SH-SY5Y (cell line): ENCODE results near the gene UTP18.

Source experiments
- GATA2 ChIP-seq: IDR thresholded peaks from 2 replicates; pipeline ENCODE4 v1.6.1; 2011; ENCODE audit warnings: mild to moderate bottlenecking, low read depth, low read length
- GATA3 ChIP-seq: IDR thresholded peaks from 2 replicates; pipeline ENCODE4 v1.6.1; 2011; ENCODE audit warnings: low read depth, mild to moderate bottlenecking, low read length, moderate library complexity

- TF ChIP-seq GATA2 (no peak), GATA3 (no peak)
Observed at GRCh38 chr17:51251010-51251409, 9.3 kb upstream of the UTP18 start.
